Activated CD8-positive, alpha-beta memory T cell treated with anti-CD3 and anti-CD28 coated beads, Interleukin-2, amount 50 U/mL, for 1 hour (primary cell): ENCODE results near the gene COX7A2.

Experiments used
- DNase-seq: peaks from one replicate; pipeline ENCODE4 v3.0.0-alpha.2; 2020; ENCODE audit errors: extremely low read depth

Gene COX7A2

GRCh38 chr6:75199889-75200288 lies 43.7 kb downstream of the COX7A2 start:
- DNase-seq: no peak

DNA sequence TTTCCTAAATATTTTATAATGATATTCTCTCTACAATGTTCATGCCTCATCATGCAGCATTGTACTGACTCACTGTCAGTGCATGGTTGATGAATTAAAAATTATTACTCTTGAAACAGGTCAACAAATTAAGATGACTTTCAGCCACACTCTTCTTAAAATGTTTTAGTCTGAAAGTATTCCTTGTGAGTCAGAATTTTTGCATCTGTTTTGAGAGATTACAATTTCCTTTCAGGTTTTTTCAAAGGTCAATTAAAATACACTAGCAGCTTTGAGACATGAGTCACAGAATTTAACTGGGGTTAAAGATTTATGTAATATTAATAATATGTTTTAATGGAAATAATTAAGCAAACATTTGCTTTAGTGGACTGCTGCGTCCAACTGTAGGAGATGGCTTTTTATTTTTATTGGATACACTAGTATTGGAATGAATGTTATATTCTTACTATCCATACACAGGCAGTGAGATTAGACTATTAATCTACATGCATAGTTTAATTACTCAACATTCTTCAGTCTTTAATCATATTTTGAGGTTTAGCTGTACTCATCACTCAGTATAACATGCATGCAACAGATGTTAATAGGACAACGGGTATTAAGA lies 47.4 kb downstream of the COX7A2 start:
- no peak for DNase-seq

- DNase-seq: no peak
Measured at GRCh38 chr6:75188221-75188925, 55.2 kb downstream of the COX7A2 start.
